NB4 (cell line): ENCODE measurements around the gene GPR137B.

Experiments used
- POLR2A ChIP-seq: IDR thresholded peaks from 2 replicates; pipeline ENCODE4 v1.6.1; 2011; ENCODE audit warnings: mild to moderate bottlenecking; ENCODE audit not compliant: insufficient read length; ENCODE audit errors: extremely low read depth
- TF ChIP-seq, protein P1 (sequence below): IDR thresholded peaks from one replicate; pipeline ENCODE4 v1.5.1; 2012; ENCODE audit warnings: low read depth, low read length

DNA sequence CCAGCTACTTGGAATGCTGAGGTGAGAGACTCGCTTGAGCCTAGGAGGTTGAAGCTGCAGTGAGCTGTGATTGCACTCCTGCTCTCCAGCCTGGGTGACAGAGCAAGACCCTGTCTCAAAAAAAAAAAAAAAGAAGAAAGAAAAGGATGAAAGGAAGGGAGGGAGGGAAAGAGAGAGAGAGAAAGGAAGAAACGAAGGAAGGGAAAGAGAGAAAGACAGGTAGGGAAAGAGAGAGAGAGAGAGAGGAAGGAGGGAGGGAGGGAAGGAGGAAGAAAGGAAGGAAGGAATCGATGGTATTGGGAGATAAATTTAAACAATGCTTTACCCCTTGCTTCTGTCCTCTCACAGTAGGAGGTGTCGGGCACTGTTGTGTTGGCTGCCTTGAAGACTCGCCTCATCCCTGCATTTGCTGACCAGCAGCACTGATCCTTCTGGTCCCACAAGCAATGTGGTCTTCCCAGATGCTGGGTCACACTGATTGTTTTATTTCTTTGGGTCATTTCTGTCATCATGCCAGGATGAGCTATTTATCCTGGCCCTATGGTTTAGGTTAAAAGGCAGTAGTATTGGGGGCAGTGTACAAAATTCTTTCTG is 30.9 kb downstream of the GPR137B start:
- no peak for TF ChIP-seq POLR2A
- TF ChIP-seq, protein P1, sequence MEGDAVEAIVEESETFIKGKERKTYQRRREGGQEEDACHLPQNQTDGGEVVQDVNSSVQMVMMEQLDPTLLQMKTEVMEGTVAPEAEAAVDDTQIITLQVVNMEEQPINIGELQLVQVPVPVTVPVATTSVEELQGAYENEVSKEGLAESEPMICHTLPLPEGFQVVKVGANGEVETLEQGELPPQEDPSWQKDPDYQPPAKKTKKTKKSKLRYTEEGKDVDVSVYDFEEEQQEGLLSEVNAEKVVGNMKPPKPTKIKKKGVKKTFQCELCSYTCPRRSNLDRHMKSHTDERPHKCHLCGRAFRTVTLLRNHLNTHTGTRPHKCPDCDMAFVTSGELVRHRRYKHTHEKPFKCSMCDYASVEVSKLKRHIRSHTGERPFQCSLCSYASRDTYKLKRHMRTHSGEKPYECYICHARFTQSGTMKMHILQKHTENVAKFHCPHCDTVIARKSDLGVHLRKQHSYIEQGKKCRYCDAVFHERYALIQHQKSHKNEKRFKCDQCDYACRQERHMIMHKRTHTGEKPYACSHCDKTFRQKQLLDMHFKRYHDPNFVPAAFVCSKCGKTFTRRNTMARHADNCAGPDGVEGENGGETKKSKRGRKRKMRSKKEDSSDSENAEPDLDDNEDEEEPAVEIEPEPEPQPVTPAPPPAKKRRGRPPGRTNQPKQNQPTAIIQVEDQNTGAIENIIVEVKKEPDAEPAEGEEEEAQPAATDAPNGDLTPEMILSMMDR = no peak
